GM12801 (cell line): ENCODE results near the gene HOXA9.

Experiments
- CTCF ChIP-seq: IDR thresholded peaks from one replicate; pipeline ENCODE4 v1.5.1; 2011; ENCODE audit warnings: control low read depth; ENCODE audit not compliant: insufficient read length; ENCODE audit errors: extremely low read depth

HOXA9 gene

GRCh38 chr7:27193335-27194001 is 28.1 kb upstream of the HOXA9 start:
- TF ChIP-seq CTCF = no peak

DNA sequence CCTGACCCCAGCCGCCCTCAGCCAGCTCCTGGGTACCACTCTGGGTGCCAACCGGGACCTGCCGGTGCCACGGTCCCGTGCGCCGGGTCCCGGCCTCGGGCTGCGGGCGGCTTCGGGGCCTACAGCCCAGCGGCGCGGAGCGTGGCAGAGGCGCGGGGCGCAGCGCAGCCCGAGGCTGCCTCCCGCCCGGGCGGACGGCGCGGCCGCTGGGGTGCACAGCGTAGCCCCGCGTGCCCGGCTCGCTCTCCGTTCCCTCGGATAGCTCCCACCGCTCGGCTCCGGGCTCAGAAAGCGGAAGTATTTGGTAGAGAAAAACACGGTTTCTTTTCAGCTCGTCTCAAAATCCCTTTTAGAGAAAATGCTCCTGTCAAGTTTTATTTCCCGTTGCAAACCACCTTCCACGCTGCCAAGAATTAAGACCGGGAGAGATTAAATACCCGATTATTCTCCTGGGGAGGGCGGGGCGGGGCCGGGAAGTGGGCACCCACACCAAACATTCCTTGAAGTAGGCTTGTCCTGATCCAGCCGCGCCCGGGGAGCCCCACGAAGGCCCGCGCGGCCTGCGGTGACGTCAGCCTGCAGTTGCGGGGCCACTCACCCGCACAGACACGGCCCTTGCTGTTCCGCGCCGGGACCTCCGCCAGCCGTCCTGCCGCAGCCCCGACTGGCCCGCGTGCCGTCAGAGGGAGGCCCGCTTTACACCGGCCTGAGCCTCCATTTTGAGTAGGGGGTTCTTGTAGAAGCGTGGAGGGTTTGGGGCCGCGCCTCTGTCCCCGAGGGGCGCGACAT is 27.4 kb upstream of the HOXA9 start:
- no peak for TF ChIP-seq CTCF

GRCh38 chr7:27191833-27192545 is 26.7 kb upstream of the HOXA9 start:
- no peak for TF ChIP-seq CTCF

GRCh38 chr7:27191161-27191731 is 25.9 kb upstream of the HOXA9 start:
- no peak for TF ChIP-seq CTCF

DNA sequence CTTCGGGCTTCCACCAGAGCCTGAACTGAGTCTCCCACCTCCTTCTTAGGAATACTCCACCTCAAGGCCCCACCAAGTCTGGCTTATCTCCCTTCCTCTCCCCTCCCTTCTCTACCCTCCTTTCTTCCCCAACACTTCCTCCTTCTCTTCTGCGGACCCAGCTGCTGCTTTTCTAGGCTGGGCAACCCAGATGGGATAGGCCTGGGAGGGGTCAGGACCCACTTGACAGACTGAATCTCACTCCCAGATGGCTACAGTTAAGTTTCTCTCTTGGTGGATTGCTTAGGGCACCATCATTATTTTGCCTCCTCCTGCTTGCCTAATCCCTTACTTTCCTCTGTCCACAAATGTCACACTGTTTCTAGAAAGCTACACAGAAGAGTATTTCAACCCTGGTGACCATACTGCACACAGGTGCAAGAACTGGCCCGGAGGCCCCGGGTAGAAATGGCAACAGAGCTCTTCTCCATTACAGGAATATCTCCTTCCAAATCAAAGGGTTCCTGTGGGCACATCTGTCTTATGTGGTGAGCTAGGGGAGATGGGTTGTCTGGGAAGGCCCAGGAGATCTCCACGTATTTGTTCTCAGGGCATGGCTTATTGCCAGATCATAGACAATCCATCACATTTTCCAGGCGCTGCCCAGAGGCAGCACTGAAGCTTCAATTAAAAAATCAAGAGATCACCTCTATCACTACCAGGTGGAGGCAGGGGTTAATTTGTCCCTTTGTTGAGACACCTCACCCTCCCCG is 24.8 kb upstream of the HOXA9 start:
- no peak for TF ChIP-seq CTCF

DNA sequence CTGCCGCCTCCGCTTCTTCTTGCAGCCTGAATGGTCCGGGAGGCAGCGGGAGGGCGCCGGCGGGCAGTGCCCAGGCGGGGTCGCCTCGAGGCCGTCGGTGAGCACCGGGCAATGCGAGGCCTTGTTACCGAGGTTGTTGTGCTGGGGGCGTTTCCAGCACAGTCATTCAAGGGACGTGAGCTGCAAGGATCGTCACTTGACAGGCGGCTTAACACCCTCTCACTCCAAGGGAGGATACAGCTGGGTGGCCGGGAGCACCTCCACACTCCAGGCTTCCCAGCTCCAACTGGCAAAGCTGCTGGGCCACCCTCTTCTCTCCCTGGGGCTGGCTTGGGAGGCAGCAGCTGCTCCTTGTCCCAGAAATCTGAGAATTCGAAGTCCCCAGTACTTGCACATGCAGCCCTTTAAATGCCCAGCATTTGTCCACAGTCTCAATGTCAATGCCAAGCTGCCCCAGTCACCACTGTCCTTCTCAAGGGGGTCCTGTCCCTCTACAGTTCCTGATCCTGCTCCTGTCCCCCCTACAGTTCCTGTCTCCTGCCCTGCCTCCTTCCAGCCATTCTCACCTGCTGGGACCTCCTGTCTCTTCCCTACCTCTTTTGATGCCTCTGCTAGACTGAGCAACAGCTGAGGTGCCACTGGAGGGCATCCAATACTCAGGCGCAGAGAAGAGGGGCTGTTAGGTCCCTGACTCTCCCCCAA is 24.1 kb upstream of the HOXA9 start:
- TF ChIP-seq CTCF = no peak
